Measurements from ENCODE around the gene DIDO1.
A peak's percentile ranks its signal among the peaks of the same experiment; 100 is the strongest.
"Not testable (repeated sequence)": the region's sequence is repeated elsewhere in the genome, so short reads cannot be mapped to it uniquely, and the experiment has no call there.

The DIDO1 gene

DNA sequence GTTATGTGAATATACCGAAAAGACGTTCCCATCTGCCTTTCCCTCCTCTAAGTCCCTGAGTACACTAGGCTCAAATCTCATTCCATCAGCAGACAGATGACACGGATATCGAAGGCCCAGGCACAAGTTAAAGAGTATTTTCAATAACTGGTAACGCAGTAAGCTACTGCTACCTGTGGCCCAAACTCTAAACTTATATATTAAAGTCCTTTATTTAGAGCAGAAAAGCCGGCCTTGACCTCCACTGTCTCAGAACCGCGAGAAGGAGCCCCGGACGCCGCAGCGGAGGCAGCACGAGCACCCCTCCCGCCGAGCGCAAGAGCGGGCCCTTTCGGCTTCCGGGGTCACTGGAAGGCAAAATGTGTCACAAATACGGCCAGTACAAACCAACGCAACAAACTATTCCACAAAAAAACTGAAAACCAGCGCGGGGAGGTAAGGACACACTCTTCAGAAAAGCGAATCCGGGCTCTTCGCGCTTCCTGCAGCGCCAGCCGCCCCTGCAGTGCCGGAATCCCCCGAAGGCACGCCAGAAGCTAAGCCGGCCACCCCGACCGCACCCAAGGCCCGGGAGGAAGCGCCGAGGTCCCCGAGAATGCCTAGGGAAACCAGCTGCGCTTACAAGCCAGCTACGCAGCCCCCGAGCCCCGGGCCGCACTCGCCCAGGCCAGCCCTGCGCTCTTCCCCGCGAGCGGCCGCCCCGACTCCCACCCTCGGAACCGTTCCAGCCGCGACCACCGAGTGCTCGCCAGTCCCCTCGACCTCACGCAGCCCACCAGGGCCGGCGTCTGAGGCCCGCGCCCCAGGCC is 681 bp downstream of the DIDO1 start:
- DNase-seq: peak; percentile 19

DNA sequence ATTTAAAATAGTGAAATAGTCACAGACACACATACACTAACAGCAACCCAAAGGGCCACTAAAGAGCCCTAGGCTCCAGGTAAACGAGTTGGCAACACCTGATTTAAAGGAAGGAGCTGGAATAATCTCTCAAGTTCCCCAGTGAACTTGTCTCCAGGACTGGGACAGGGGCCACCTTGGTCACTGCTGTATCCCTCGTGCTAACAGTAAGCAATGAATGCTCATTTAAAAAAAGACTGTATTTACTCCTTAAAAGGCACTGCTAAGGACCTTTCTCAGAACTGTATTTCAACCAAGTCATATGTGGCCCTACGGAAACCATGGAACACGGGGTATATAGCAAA is 1.3 kb downstream of the DIDO1 start:
- DNase-seq: no peak

DNA sequence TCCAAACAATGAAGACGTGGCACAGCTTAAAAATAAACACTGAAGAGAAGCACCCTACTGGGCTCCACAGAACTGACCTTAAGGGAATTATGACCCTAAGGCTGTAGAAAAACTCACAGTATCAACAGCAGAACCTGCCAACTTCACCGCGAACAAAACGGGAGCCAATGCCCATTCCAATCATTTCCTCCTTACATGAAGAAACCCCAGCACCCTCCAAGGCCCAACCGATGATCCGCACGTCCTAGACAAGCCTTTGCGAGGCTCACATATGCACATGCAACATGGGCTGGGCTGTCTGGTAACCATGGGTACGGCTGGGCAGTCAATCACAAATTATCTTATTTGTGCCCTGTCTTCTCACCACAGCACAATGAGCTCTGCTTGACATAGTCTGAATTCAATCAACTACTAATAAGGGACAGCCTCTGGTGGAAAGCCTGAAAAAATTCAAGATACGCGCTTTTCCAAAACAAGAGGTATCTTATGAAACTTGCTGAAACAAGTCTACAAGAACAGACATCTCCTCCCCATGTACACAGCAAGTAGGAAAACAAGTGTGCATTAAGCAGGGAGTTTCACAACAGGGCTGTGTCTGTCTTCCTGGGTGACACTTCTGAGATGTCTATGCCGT is 1.7 kb downstream of the DIDO1 start:
- no peak for DNase-seq

DNA sequence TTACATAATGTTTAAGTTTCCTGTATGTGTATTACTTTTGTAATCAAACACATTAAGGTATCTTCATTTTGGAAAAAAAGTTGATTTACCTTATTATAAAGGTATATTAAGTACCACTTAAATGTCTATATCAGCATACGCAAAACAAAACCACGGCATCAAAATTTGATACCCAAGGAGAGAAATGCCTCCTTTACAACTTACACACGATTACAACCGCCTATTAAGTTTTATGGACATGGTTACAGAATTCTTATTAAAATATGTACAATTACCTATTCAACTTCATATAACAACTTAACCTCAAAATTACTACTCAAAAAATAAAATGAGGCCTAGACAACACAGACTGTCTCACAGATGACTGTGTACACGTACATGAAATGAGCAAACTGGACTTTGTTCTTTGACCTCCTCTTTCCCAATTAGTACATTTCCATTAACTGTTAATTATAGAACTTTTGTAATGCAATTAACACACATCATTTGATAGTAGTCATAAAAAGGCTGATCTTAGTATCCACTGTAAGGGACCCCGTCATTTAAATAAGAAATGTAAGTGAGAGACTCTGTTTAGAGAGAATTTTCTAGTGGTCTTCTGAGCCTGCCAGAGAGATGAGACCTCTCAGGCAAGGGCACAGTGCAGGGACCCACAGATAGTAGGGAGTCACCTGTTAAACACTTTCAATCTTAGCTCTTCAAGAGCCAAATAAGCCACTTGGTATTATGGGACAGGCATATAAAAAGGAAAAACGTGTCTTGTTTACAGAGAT is 2.5 kb downstream of the DIDO1 start:
- DNase-seq: no peak

DNA sequence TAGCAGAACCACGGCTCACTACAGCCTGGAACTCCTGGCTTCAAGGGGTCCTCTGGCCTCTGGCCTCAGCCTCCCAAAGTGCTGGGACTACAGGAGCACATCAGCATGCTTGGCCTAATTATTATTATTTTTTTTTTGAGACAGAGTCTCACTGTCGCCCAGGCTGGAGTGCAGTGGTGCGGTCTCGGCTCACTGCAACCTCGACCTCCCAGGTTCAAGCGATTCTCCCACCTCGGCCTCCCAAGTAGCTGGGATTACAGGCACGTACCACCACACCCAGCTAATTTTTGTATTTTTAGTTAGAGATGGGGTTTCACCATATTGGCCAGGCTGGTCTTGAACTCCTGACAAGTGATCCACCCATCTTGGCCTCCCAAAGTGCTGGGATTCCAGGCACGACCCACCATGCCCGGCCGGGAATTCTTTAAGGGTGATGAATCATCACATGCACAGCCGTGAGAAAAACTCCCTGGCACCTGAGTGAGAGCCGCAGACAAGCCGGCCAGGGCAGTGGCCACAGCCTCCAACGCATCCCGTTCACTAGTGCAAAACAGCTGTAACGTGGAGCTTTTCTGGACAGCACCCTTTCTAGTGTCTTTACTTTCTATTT is 3.1 kb downstream of the DIDO1 start:
- DNase-seq: not testable (repeated sequence)

DNA sequence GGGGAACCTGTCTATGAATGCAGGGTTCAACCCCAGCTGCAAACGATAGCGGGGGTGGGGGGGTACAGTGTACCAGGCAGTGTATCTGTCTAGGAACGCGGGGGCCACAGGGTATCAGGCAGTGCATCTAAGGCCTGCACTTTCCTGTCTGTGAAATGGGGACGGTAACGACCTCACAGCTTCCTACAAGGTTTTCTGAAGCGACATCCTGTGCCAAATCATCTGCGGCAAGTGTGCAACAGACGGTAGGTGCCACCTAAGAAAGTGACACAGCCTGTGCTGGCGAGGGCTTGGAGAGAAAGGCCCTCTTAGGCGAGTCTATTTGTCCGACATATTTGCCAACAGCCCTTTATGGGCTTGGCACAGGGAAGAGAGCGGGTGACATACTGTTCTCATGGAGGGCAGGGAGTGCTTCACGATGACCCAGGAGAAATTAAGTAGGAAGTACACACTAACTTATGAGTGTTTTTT is 3.8 kb downstream of the DIDO1 start:
- no peak for DNase-seq

DNA sequence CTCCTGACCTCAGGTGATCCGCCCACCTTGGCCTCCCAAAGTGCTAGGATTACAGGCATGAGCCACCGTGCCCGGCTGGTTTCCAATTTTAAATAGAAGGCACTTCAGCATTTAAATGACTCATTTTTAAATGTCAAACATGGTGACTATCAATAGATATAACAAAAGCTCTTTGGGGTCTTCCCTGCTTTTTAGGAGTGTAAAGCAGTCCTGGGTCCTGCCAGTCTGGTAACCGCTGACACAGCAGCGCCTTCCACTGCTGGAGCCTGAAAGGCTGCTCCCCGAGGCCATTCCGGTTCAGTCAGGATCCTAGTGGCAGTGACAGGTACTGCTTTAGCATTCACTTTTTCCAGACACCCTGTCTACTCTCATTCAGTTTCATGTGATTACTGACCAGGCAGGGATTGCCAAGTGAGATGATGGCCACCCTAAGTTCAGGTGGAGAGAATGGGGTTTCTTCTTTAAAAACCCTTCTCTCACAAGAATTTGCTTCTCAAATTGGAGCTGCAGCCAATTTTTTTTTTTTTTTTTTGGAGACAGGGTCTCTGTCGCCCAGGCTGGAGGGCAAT is 5.1 kb downstream of the DIDO1 start:
- DNase-seq: no peak

DNA sequence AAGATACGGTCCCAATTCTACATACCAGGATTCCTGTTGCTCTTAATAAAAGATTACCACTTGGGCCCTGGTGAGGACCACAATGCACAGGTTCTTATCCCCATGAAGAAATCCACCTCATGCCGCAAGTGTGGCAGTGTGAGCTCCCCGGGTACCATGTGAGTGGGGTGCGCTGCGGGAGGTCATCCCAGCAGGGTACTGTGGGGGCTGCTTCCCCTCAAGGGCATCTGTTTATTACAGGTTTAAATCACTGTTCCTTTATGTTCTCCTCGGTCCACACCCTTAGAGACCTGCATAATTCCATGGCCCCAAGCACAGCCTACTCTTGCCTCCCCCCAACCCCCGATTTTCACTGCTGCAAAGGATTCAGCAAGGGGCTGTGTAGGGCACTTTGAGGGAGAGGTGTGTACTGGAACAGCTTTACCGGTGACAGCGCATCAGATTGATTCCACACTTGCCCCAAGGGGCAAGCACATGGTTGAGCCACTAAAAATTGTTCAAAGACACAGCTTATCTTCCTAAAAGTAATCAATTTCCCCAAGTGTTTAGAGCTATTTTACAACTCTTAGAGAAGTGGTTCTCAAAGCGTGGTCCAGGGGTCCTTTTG is 6.2 kb downstream of the DIDO1 start:
- no peak for DNase-seq

DNA sequence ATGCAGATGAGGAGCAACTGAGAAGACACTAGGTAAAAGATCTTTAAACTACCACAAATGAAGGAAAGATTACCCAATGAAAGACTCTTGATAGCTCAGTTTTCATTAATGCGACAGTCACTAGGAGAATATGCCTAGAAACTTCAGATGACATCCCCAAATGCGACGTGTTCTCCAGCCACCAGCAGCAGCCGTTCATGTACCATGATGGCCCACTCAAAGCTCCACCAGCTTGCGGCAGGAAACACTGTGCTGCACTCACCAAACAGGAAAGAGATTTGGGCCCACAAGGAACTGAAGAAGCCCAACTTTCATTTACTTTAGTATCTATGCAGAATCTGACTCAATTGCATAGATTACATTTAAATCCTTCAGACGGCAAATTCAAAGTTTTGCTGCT is 7.5 kb downstream of the DIDO1 start:
- DNase-seq: peak; percentile 15

DNA sequence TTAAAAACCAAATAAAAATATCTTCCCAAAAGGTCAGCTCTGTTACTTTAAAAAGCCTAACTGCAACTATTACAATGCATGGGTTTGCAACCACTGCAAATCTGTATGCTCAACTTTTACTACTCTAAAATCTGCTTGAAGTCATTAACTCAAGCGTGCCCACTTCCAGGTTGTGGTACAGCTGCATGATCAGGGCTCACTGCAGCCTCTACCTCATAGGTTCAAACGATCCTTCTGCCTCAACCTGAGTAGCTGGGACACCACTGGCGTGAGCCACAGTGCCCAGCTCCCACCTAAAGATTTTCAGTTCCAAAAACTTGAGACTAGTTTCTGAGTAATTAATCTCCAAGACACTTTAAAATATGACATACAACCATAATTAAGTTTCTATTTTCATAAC is 8.2 kb downstream of the DIDO1 start:
- DNase-seq: no peak

DNA sequence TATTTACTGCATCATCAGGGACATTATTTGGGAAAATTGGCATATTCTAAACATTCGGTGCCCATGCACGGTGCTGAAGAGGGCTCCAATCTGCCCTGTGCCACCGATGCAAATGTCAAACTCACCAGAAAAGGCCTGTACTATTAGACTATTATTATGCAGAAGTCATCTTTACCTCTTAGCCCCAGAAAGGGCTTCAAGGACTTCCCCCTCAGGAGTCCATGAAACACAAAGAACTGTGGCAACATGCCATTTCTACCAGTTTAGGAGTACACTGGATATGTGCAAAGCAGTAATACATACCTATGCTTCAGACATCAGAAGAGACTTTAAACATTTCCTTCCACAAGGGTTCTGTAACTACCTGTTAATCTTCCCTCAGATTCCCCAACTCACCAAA is 8.6 kb downstream of the DIDO1 start:
- DNase-seq: no peak

DNA sequence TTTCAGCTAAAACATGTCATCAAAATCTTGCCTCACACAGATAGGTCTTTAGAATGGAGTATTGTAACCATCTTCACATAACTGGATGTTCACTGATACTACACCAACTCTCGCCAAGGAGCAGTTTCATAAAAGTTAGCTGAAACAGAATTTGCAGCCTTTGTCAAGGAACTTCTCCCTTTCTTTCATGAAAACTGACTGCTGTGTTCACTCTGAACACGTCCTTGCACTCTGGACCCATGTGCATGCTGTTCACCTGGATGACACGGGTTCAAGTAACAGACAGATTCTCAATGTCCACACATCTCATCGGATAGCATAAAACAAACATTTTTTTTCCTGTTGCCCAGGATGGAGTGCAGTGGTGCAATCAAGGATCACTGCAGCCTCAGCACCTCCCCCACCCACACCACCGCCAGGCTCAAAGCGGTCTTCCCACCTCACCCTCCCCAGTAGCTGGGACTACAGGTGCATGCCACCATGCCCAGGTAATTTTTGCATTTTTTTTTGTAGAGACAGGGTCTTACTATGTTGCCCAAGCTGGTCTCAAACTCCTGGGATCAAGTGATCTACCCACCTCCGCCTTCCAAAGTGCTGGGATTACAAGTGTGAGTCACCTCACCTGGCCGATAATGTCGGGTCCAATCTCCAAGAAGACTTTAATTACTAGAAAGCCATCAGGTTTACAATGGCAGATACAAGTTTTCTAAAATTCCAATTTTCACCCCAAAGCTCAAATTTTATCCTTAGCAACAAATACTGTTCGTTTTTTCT is 9.4 kb downstream of the DIDO1 start:
- no peak for DNase-seq

DNA sequence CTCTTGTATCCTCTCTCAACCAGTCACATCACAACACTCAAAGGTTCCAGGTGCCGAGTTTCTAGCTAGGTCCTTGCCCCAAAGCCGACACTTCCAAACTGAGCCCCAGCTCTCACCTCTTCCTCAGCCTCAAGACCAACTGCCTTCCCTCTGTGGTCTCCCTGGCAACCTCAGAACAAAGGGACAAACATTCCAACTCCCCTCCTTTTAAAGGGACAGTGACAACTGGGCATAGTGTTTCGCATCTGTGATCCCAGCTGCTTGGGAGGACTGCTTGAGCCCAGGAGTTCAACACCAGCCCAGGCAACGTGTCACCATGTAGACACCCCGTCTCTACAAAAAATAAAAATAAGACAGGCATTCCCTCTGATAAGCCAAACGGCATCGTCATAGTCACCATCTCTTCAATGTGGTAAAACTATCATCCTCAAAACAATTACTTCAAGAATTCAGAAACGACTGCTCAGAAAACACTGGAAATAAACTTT is 11.3 kb downstream of the DIDO1 start:
- DNase-seq: no peak

DNA sequence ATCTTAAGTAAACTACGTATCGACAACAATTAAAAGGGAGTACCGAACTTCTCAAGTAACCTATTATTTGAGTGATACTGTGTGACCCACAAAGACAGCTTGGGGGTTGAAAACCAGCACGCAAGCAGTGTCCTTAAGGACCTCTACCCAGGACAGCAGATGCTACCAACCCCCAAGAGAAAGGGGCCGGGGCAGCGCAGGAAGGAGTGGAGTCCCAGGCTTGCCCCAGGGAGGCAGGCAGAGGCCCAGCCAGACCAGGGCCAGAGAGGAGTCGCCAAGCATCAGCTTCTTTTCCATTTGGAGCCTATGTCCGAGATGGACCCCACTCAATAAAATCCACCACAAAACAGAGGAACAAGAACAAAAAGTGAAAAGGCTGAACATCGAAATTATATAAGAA is 11.9 kb downstream of the DIDO1 start:
- DNase-seq: no peak

DNA sequence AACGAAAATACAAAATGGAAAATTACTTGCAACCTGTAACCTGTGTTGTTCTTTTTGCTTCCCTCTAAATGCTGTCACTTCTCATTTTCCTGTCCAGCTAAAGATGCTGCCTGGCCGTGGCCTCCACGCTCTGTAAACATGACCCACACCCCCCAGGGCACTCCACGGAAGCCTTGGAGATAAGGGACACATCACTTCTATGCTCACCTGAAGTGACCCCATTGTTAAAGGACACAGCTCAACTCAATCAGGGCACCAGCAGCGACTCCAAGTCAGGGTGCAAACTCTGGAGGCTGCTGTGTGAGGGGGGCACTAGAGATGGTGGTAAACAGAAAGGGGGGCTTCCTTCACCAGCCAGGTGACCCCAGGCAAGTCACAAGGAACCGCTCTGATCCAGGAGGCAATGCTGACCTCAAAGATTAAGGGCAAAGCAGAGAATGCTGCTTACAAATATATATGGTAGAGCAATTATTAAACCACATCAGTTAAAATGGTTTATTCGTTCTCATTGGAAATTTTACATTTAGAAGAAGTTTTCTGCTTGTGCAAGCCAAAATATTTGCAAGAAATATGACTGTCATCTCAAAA is 13.2 kb downstream of the DIDO1 start:
- DNase-seq: no peak

DNA sequence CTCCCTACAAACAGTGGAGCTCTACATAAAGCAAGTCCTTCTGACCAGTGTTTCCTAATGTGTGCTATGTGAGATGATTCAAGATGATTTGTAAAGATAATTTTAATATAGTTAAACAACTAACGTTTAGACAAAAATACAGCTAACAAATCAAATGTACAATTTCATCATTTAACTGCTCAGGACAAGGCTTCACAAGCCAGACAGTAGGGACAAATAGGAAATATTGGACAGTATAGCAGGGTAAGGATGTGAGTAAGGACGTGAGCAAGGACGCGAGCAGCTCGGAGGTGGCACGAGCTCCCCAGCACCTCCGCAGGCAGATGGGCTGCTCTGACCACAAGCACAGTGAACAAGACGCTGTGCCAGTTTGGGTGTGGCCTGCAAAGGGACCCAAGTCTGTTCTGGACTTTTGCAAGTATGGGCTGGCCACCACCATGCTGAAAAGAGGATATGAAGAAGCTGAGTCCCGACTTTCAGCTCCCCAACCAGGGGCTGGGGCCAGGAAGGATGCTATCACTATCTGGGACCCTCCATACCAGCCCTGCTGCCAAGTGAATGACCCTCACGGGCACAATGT is 14.5 kb downstream of the DIDO1 start:
- DNase-seq: no peak

DNA sequence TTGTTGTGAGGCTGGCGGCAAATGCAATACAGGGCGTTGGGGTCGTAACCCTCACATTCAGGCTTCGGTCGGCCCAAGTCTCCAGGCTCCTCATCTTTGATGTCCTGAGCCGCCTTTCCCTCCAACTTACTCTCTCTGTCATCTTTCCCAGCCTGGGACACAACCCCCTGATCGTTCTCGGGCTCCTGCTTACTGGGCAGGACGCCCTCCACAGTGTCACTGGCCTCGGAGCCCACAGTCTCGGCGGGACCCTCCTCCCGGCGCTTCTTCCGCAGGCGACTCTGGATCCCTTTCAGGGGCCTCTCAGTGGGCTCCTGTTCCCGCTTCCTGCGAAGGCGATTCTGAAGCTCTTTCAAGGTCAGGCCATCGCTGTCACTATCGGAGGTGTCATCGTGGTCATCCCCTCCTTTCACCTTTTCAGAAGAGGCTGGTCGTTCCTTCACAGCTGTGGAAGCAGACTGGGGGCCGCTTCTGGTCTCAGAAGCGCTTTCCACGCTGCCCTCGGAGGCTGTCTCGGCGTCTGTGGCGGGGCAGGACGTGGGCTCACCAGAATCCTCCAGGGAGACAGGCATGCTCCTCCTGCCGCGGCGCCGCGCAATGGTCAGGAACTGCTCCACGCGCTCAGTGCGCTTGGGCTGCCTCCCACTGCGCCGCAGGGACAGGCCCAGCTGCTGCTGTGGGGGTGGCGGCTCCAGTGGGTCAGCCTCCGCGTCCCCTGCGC is 15.4 kb downstream of the DIDO1 start:
- no peak for DNase-seq

DNA sequence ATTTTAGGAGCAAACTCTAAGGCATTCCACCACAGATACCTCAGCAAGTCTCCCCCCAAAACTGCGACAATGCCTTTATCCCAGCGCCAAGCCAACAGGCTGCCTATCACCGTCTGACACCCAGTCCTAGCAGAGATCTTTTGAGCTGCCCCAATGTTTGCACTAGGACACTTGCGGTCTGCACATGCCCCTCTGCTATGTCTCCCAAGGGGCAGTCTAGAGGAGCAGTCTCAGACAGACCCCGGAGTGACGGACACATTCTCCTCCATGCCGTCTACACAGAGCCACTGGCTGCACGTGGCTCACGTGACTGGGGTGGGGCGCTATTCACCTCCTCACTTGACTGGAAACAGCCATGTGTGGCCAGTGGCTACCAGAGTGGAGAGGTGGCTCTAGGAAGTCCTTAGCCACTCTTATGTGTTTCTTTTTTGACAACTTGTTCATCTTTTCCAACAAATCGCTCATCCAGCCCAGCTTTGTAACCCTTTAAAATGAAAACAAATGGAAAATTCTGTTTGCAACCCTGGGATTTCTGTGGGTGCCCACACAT is 16.0 kb downstream of the DIDO1 start:
- DNase-seq: no peak

DNA sequence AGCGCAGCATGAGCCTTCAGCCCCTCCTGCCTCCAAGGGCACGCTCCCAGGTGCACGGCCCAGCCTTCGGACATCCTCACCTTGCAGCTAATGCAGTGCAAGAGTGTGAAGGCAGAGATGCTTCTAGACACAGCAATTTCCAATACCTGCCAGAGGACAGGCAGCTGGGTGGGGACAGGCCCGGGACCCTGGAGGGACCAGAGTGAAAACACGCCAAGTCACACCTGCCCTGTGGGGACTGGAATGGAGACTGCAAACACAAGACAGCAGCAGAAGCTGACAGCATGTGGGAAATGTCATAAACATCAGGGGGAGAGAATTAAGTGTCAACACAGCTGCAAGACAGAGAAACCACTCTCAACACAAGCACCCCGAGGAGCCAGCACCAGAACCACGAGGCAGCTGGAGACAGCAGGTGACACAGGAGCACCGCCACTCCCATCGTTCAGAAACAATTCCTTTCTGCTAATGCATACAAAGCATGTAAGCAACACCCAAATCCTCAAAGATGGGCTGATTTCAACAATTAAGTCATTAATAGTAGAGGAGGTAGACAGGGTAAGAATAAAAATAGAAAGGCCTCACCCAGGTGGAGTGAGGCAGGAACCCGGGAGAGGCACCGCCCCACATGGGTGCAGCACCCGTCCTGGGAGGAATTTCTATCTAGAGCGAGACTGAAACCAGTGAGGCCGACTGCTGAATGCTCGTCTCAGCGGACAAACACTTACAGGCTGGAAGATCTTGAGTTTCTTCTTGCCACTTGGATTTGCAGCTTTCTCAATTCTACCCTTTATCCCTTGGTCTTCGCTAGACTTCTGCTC is 17.1 kb downstream of the DIDO1 start:
- DNase-seq: no peak

Data from KG1 (cell line).